Endothelial cell of umbilical vein (primary cell): ENCODE measurements around the gene PGM2L1.

Experiments
- CTCF ChIP-seq, 2 donors: IDR thresholded peaks; 1 replicate in 1 of 2; 2 replicates in 1 of 2; pipeline ENCODE4 v1.5.1; 2011; ENCODE audit warnings: low read length in 2 of 2, mild to moderate bottlenecking in 2 of 2, moderate library complexity in 2 of 2, control low read depth in 1 of 2, inconsistent platforms in 1 of 2, low read depth in 1 of 2; ENCODE audit not compliant: insufficient read depth in 1 of 2; ENCODE audit errors: extremely low read depth in 1 of 2
- EZH2 ChIP-seq: IDR thresholded peaks from 2 replicates; pipeline ENCODE4 v1.6.1; 2012; ENCODE audit warnings: borderline replicate concordance, low read depth, mild to moderate bottlenecking, moderate library complexity, low read length, inconsistent platforms; ENCODE audit not compliant: severe bottlenecking
- FOS ChIP-seq: IDR thresholded peaks from 2 replicates; pipeline ENCODE4 v1.6.1; 2011; ENCODE audit warnings: mild to moderate bottlenecking, low read length, moderate library complexity, borderline replicate concordance; ENCODE audit not compliant: insufficient read depth
- GATA2 ChIP-seq: IDR thresholded peaks from 2 replicates; pipeline ENCODE4 v1.7.0; 2011; ENCODE audit warnings: low read depth, mild to moderate bottlenecking, moderate library complexity, mixed read lengths, low read length; ENCODE audit not compliant: insufficient read length, insufficient read depth
- JUN ChIP-seq: IDR thresholded peaks from 2 replicates; pipeline ENCODE4 v1.6.1; 2011; ENCODE audit warnings: borderline replicate concordance, low read depth; ENCODE audit not compliant: insufficient read length, insufficient read depth
- MYC ChIP-seq: IDR thresholded peaks from one replicate; pipeline ENCODE4 v1.6.1; 2011; ENCODE audit warnings: mild to moderate bottlenecking, low read depth, low read length
- POLR2A ChIP-seq: IDR thresholded peaks from 2 replicates; pipeline ENCODE4 v1.6.1; 2012; ENCODE audit warnings: low read depth, mild to moderate bottlenecking, control low read depth, low read length
- POLR2AphosphoS5 ChIP-seq: IDR thresholded peaks from 2 replicates; pipeline ENCODE4 v1.6.1; 2012; ENCODE audit warnings: low read depth, mild to moderate bottlenecking, control low read depth, low read length, moderate library complexity; ENCODE audit not compliant: insufficient read depth
- TF ChIP-seq, protein P1 (sequence below): IDR thresholded peaks from 2 replicates; pipeline ENCODE4 v1.6.1; 2011; ENCODE audit not compliant: insufficient read depth, insufficient read length

DNA sequence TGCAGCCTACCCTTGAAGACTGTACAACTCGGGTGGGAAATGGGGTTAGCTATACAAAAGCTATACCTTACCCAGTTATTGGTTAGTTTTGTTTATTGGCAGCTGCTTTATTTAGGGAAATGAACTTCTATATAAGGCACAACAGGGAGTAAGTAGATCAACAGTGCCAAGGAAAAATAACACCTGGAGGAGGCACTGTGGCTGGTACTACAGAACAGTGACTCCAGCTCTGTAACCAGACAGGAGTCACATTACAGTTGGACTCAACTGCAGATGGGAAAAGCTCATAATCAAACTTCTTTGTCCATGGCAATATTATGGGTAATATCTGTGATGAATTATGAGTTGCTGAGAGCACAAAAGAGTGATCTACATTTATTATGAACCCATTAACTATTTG is 100.7 kb downstream of the PGM2L1 start:
- TF ChIP-seq POLR2AphosphoS5 = no peak
- no peak for TF ChIP-seq GATA2
- TF ChIP-seq CTCF (IDR thresholded peaks at IDR 0.05; ENCODE audit: extremely low read depth in 1 of 2, insufficient read depth in 1 of 2, low read depth in 1 of 2, low read length in 2 of 2) = no peak
- no peak for TF ChIP-seq EZH2
- no peak for TF ChIP-seq POLR2A
- no peak for TF ChIP-seq MYC
- TF ChIP-seq FOS = no peak
- TF ChIP-seq, protein P1, sequence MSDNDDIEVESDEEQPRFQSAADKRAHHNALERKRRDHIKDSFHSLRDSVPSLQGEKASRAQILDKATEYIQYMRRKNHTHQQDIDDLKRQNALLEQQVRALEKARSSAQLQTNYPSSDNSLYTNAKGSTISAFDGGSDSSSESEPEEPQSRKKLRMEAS = no peak
- TF ChIP-seq JUN = no peak
